Keratinocyte (primary cell): ENCODE data around the gene ULK4. TPM values are rescaled to one million over a fixed set of nuclear protein-coding genes. Genes with fewer than 3 reads are reported as not detected.

Experiments
- DNase-seq: peaks from one replicate; pipeline ENCODE4 v3.0.0-alpha.2; 2011; ENCODE audit warnings: low read depth, missing footprints, low spot score
- FAIRE-seq: peaks from 2 replicates; lab custom pipeline; 2011; peaks lifted over from hg19 to GRCh38; lab: Jason Lieb, UNC
- H2AFZ ChIP-seq: 2 replicates; pipeline ENCODE4 v1.6.0; 2012; ENCODE audit warnings: low read length, control low read depth, inconsistent platforms; ENCODE audit not compliant: control insufficient read depth
- H3K27ac ChIP-seq: 2 replicates; pipeline ENCODE4 v1.5.1; 2011; ENCODE audit warnings: low read length; ENCODE audit not compliant: control insufficient read depth, insufficient read depth
- H3K27me3 ChIP-seq: 3 replicates; pipeline ENCODE4 v1.6.0; 2011; ENCODE audit warnings: low read length; ENCODE audit not compliant: control insufficient read depth, insufficient read depth; ENCODE audit errors: extremely low read depth
- H3K36me3 ChIP-seq, 2 experiments: 2 replicates in 1 of 2; 3 replicates in 1 of 2; pipeline ENCODE4 v1.5.1; 2011; ENCODE audit warnings: low read length in 2 of 2, mild to moderate bottlenecking in 1 of 2; ENCODE audit not compliant: control insufficient read depth in 2 of 2, insufficient read depth in 2 of 2; ENCODE audit errors: extremely low read depth in 1 of 2
- H3K4me1 ChIP-seq: 3 replicates; pipeline ENCODE4 v1.5.1; 2011; ENCODE audit warnings: low read length; ENCODE audit not compliant: control insufficient read depth, insufficient read depth; ENCODE audit errors: extremely low read depth
- H3K4me2 ChIP-seq: 3 replicates; pipeline ENCODE4 v1.6.0; 2011; ENCODE audit warnings: low read depth, low read length; ENCODE audit not compliant: control insufficient read depth, insufficient read depth; ENCODE audit errors: extremely low read depth
- H3K4me3 ChIP-seq, 3 experiments: fragments of 200-600 bp in 1 of 3; sonication (generic) in 1 of 3; 2 replicates in 2 of 3; 3 replicates in 1 of 3; pipeline ENCODE4 v1.5.1; 2011 to 2016; ENCODE audit warnings: low read length in 3 of 3, mild to moderate bottlenecking in 3 of 3, control low read depth in 2 of 3, inconsistent platforms in 1 of 3, low read depth in 1 of 3, mixed read lengths in 1 of 3, mixed run types in 1 of 3, moderate library complexity in 1 of 3; ENCODE audit not compliant: control insufficient read depth in 2 of 3, insufficient read depth in 2 of 3; ENCODE audit errors: extremely low read depth in 1 of 3
- H3K79me2 ChIP-seq: 2 replicates; pipeline ENCODE4 v1.6.0; 2012; ENCODE audit warnings: low read length; ENCODE audit not compliant: control insufficient read depth, insufficient read depth
- H3K9ac ChIP-seq: 3 replicates; pipeline ENCODE4 v1.6.0; 2011; ENCODE audit warnings: low read length; ENCODE audit not compliant: control insufficient read depth, insufficient read depth; ENCODE audit errors: extremely low read depth
- H3K9me1 ChIP-seq: 3 replicates; pipeline ENCODE4 v1.6.0; 2011; ENCODE audit warnings: low read length; ENCODE audit not compliant: control insufficient read depth, insufficient read depth; ENCODE audit errors: extremely low read depth
- H3K9me3 ChIP-seq: 2 replicates; pipeline ENCODE4 v1.5.1; 2012; ENCODE audit warnings: low read depth, low read length; ENCODE audit not compliant: control insufficient read depth
- H4K20me1 ChIP-seq: 3 replicates; pipeline ENCODE4 v1.6.0; 2011; ENCODE audit warnings: low read length; ENCODE audit not compliant: control insufficient read depth, insufficient read depth; ENCODE audit errors: extremely low read depth
- EZH2 ChIP-seq: IDR thresholded peaks from one replicate; pipeline ENCODE4 v1.6.1; 2012; ENCODE audit warnings: inconsistent platforms, mild to moderate bottlenecking, low read length, moderate library complexity
- dilution Hi-C: fragments of 300-500 bp; cut with MboI; formaldehyde crosslinking; loops from one replicate; pipeline ENCODE4 v1.7.0; 2020; ENCODE audit warnings: low sequenced_read_pairs; ENCODE audit not compliant: extremely low pct_ligation_motif_present
- polyA plus RNA-seq, 5 experiments: library from polyadenylated mRNA; depleted of rRNA in 3 of 5; stranded (reverse) in 3 of 5; stranded (forward) in 1 of 5; unstranded in 1 of 5; fragments of >200 nt; gene quantifications; 1 replicate in 1 of 5; 2 replicates in 3 of 5; 3 replicates in 1 of 5; pipeline versions ENCODE4 v1.2.1 to v1.2.3, GENCODE V29; 2011 to 2012; ENCODE audit warnings: missing spikeins in 2 of 5, low read depth in 1 of 5, low replicate concordance in 1 of 5
- TF ChIP-seq, protein P1 (sequence below), 3 experiments: IDR thresholded peaks in 1 of 3; conservative IDR thresholded peaks in 1 of 3; optimal IDR thresholded peaks in 1 of 3; 2 replicates in 2 of 3; 3 replicates in 1 of 3; pipeline versions ENCODE3 to v1.5.1; 2011; ENCODE audit warnings: low read length in 3 of 3, mild to moderate bottlenecking in 3 of 3, moderate library complexity in 2 of 3, control low read depth in 1 of 3, inconsistent platforms in 1 of 3; ENCODE audit not compliant: insufficient read depth in 2 of 3; ENCODE audit errors: extremely low read depth in 1 of 3

Gene ULK4
- polyA plus RNA-seq, 1 donor (not counting 4 experiments of a cell fraction or from before 2014, with no cell fraction given), result 6.1 TPM

DNA sequence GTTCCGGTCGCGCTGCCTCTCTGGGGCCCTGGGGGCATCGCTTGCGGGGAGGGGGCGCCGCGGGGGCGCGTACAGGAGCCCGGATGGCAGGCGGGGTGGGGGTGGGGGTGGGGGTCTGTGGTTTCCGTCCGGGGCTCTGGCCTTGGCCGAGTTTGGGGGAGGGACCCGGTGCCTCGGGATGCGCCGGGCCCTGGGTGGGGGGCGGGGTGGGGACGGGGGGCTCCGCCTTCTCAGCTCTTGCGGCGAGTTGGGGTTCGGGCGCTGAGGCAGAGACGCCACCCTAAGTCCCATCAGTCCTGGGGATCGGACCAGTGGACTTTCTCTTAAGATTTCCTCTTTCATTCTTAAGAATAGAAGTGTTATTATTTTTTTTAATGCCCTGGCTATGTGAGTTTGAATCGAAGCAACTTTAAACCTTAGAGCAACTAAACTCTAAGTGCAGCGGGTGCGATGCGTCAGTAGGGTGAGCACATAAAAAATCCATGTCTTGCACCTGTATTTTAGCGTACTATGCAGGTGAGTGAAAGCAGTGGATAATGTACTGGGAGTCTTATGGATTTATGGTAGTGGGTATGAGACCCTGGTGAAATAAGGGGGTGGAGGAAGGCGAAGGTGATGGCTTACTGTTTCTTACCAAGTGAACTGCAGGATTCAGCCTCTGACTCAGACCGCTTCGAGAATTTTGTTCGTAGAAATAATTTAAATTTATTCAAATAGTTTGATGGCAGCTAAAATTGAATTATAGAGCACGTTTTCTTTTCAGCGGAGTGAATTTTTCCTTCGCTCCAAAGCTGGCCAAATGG is 761.8 kb downstream of the ULK4 start:
- H3K4me1 ChIP-seq, result peaks cover 23% of the 10 kb centered on the region
- peak overlapping the region; percentile 79 for H3K4me2 ChIP-seq
- FAIRE-seq (peak; percentile 39), DNase-seq (no peak)
- H3K4me3 ChIP-seq, result peak overlapping the region; percentile 81 to 98 (median 98)
- peak overlapping the region; percentile 87 for H3K27ac ChIP-seq
- peaks cover 4% of the 10 kb centered on the region for H3K27me3 ChIP-seq
- H2AFZ ChIP-seq, result no peak overlapping the region
- dilution Hi-C loops, result no loop called here
- peaks cover 56% of the 10 kb centered on the region for H3K79me2 ChIP-seq
- TF ChIP-seq EZH2, result no peak
- TF ChIP-seq, protein P1, sequence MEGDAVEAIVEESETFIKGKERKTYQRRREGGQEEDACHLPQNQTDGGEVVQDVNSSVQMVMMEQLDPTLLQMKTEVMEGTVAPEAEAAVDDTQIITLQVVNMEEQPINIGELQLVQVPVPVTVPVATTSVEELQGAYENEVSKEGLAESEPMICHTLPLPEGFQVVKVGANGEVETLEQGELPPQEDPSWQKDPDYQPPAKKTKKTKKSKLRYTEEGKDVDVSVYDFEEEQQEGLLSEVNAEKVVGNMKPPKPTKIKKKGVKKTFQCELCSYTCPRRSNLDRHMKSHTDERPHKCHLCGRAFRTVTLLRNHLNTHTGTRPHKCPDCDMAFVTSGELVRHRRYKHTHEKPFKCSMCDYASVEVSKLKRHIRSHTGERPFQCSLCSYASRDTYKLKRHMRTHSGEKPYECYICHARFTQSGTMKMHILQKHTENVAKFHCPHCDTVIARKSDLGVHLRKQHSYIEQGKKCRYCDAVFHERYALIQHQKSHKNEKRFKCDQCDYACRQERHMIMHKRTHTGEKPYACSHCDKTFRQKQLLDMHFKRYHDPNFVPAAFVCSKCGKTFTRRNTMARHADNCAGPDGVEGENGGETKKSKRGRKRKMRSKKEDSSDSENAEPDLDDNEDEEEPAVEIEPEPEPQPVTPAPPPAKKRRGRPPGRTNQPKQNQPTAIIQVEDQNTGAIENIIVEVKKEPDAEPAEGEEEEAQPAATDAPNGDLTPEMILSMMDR (optimal IDR thresholded peaks at IDR 0.05 in 1 of 3, IDR thresholded peaks at IDR 0.05 in 1 of 3, conservative IDR thresholded peaks at IDR 0.05 in 1 of 3; ENCODE audit: extremely low read depth in 1 of 3, insufficient read depth in 2 of 3, low read length in 3 of 3), result no peak
- H3K9me1 ChIP-seq, result no peaks in the 10 kb centered on the region
- H3K9me3 ChIP-seq, result no peaks in the 10 kb centered on the region
- H4K20me1 ChIP-seq, result peaks cover 30% of the 10 kb centered on the region
- peak overlapping the region; percentile 96 for H3K9ac ChIP-seq
- peaks cover 0 to 3% of the 10 kb centered on the region in 2 experiments for H3K36me3 ChIP-seq

DNA sequence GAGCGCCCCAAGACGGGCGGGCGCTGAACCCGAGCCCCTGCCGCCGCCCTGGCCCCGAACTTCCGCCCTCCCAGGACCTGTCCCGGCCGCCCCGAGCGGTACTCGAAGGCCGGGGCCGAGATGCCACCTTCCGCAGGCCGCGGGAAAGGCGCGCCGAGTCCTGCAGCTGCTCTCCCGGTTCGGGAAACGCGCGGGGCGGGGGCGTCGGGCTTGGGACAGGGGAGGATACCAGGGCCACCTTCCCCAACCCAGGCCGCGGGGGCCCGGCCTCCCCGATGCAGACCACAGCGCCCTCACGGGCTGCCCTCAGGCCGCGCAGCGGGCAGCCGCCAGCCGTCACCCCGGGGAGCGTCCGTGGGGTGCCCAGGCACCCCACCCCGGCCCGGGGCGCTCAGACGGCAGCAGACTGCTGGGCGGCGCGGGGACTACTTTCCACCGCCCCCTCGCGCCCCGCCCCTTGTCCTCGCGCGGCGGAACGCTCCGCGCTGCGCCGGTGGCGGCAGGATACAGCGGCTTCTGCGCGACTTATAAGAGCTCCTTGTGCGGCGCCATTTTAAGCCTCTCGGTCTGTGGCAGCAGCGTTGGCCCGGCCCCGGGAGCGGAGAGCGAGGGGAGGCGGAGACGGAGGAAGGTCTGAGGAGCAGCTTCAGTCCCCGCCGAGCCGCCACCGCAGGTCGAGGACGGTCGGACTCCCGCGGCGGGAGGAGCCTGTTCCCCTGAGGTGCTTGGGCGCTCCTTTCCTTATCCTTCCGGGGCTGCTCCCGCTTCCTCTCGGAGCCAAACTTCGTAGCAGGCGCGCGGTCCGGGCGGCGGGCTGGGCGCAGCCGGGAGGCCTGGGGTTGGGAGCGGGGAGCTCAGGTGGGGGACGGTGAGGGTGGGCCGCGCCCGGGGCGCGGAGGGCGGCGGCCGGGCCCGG is 762.7 kb downstream of the ULK4 start, which contains the start of gene CTNNB1:
TSS of gene CTNNB1 (plus strand) at position 556 of the 916 bp plus-strand sequence. CDS start 24,564 bp downstream, outside the sequence.
- Histone ChIP-seq H3K79me2 (peaks cover 47% of the 10 kb centered on the region), H3K27me3 (peaks cover 4% of the 10 kb centered on the region), H3K4me3 (peak within 1 kb of the TSS; percentile 81 to 98 (median 98)), H3K27ac (peak within 1 kb of the TSS; percentile 87), H3K36me3 (peaks cover 0 to 3% of the 10 kb centered on the region in 2 experiments), H3K9me1 (no peaks in the 10 kb centered on the region), H4K20me1 (peaks cover 23% of the 10 kb centered on the region), H3K9me3 (no peaks in the 10 kb centered on the region), H3K4me2 (peak within 1 kb of the TSS; percentile 82), H3K4me1 (peaks cover 20% of the 10 kb centered on the region), H2AFZ (peak within 1 kb of the TSS; percentile 86), H3K9ac (peak within 1 kb of the TSS; percentile 96)
- TF ChIP-seq, protein P1 (optimal IDR thresholded peaks at IDR 0.05 in 1 of 3, IDR thresholded peaks at IDR 0.05 in 1 of 3, conservative IDR thresholded peaks at IDR 0.05 in 1 of 3; ENCODE audit: extremely low read depth in 1 of 3, insufficient read depth in 2 of 3, low read length in 3 of 3), result no peak
- TF ChIP-seq EZH2, result no peak
- FAIRE-seq (no peak), DNase-seq (no peak)
- dilution Hi-C loops, result no loop called here
